GM21737 (cell line): Measurements from ENCODE around the gene CASR.

Experiments used
- ATAC-seq: cut with Tn5 transposase; IDR thresholded peaks from one replicate; pipeline ENCODE4 v1.9.1; 2021; ENCODE audit warnings: mild to moderate bottlenecking, moderate library complexity; ENCODE audit not compliant: unreplicated experiment

The CASR gene

GRCh38 chr3:122301063-122301462, 117.6 kb downstream of the CASR start:
- ATAC-seq, result no peak

- ATAC-seq, result peak; percentile 64
Observed at GRCh38 chr3:122305818-122306621, 122.6 kb downstream of the CASR start.

- ATAC-seq, result no peak
Observed at GRCh38 chr3:122306622-122306953, 123.1 kb downstream of the CASR start.

- ATAC-seq, result no peak
Observed at GRCh38 chr3:122307094-122307687, 123.7 kb downstream of the CASR start.

- no peak for ATAC-seq
Observed at GRCh38 chr3:122307976-122308375, 124.5 kb downstream of the CASR start.

- ATAC-seq, result no peak
Observed at GRCh38 chr3:122310361-122310760, 126.9 kb downstream of the CASR start.

- no peak for ATAC-seq
Observed at GRCh38 chr3:122312826-122313225, 129.4 kb downstream of the CASR start.

- ATAC-seq, result no peak
Observed at GRCh38 chr3:122313281-122313680, 129.8 kb downstream of the CASR start.

GRCh38 chr3:122314228-122314876, 130.9 kb downstream of the CASR start:
- no peak for ATAC-seq

- ATAC-seq, result no peak
Observed at GRCh38 chr3:122315619-122316018, 132.2 kb downstream of the CASR start.

- ATAC-seq, result no peak
Observed at GRCh38 chr3:122316368-122316767, 132.9 kb downstream of the CASR start.

GRCh38 chr3:122318620-122319019, 135.2 kb downstream of the CASR start:
- ATAC-seq, result no peak

GRCh38 chr3:122322095-122323075, 138.9 kb downstream of the CASR start:
- no peak for ATAC-seq

- no peak for ATAC-seq
Observed at GRCh38 chr3:122324871-122325323, 141.4 kb downstream of the CASR start, which contains the start of gene CSTA. Gene CSTA, plus strand, starts transcription at chr3:122325248. Its CDS starts 45 bp downstream, at chr3:122325293.

- no peak for ATAC-seq
Observed at GRCh38 chr3:122325769-122326168, 142.3 kb downstream of the CASR start.

- no peak for ATAC-seq
Observed at GRCh38 chr3:122331886-122332285, 148.4 kb downstream of the CASR start.

- ATAC-seq, result no peak
Observed at GRCh38 chr3:122332551-122332950, 149.1 kb downstream of the CASR start.
